D721Med (cell line): Measurements from ENCODE around the gene CIB2.

Experiments
- DNase-seq: peaks from one replicate; pipeline ENCODE4 v3.0.0; 2011; ENCODE audit warnings: low spot score; ENCODE audit not compliant: insufficient read length
- FAIRE-seq: peaks from 2 replicates; lab custom pipeline; 2011; peaks lifted over from hg19 to GRCh38; lab: Jason Lieb, UNC
- TF ChIP-seq, protein P1 (sequence below): IDR thresholded peaks from 2 replicates; pipeline ENCODE4 v1.5.1; 2012; ENCODE audit warnings: mild to moderate bottlenecking, control low read depth; ENCODE audit not compliant: insufficient read depth; ENCODE audit errors: missing control alignments

Gene CIB2

DNA sequence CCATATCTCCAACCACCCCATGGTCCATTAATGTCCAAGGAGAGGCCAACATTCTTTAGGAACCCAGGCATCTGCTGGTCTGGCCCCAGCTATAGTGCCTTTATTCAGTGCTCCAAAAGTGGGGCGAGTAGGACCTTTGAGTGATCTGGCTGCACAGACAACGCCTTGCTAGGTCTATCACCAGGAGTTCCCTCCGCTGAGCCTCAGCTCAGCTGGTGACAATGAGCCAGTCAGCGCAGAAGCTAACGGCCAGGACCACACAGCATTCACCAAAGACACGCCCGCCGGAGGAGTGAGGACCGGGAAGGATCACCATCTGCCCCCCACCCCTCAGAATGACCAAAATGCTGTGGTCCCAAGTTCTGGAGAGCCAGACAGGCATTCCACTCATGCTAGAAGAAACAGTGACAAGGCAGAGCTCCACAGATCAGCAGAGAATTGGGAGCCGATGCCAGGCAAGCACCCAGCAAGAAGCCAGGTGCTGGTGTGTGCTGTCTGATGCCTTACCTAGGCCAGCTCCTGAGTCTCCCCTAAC is 72.8 kb downstream of the CIB2 start:
- no peak for FAIRE-seq
- DNase-seq: no peak
- TF ChIP-seq, protein P1, sequence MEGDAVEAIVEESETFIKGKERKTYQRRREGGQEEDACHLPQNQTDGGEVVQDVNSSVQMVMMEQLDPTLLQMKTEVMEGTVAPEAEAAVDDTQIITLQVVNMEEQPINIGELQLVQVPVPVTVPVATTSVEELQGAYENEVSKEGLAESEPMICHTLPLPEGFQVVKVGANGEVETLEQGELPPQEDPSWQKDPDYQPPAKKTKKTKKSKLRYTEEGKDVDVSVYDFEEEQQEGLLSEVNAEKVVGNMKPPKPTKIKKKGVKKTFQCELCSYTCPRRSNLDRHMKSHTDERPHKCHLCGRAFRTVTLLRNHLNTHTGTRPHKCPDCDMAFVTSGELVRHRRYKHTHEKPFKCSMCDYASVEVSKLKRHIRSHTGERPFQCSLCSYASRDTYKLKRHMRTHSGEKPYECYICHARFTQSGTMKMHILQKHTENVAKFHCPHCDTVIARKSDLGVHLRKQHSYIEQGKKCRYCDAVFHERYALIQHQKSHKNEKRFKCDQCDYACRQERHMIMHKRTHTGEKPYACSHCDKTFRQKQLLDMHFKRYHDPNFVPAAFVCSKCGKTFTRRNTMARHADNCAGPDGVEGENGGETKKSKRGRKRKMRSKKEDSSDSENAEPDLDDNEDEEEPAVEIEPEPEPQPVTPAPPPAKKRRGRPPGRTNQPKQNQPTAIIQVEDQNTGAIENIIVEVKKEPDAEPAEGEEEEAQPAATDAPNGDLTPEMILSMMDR: no peak

DNA sequence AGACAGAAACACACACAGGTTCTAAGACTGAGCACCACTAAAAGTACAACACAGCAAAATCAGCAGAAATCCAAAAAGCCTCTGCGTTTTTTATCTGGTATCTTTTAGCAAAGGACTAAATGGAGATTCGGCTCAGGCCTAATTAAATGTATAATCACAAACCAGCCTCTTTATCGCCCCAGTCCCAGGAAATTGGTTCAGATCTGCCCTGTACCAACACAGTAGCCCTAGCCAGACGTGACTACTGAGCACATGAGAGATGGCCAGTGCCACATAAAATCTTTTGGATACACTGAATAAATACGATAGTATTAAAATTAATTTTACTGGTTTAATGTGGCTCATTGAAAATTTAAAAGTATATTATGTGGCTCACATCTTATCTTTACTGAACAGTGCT is 73.4 kb downstream of the CIB2 start:
- TF ChIP-seq, protein P1: no peak
- FAIRE-seq (no peak), DNase-seq (no peak)

DNA sequence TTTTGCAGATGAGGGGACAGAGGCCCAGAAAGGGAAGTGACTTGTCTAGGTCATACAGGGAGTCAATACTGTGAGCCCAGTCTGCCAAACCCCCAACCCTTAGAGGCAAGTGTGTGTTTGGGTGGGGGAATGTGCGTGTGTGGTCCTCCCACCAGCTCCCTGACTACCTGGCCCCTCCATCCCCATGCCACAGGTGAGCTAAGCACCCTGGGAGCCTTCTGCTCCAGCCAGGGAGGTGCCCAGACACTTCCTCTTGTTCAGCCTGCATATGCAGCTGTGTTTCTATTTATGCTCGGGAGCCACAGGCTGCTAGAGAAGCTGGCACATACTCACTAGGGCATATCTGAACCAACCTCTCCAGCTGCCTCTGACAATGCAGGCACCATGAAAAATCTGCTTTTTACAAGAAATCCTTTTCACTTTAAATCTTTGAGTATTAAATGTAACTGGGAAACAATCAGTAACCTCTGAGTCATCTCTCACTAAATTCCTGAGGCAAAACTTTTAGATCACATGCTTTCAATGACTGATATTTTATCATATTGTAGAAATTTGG is 74.5 kb downstream of the CIB2 start:
- no peak for FAIRE-seq
- TF ChIP-seq, protein P1: no peak
- no peak for DNase-seq

DNA sequence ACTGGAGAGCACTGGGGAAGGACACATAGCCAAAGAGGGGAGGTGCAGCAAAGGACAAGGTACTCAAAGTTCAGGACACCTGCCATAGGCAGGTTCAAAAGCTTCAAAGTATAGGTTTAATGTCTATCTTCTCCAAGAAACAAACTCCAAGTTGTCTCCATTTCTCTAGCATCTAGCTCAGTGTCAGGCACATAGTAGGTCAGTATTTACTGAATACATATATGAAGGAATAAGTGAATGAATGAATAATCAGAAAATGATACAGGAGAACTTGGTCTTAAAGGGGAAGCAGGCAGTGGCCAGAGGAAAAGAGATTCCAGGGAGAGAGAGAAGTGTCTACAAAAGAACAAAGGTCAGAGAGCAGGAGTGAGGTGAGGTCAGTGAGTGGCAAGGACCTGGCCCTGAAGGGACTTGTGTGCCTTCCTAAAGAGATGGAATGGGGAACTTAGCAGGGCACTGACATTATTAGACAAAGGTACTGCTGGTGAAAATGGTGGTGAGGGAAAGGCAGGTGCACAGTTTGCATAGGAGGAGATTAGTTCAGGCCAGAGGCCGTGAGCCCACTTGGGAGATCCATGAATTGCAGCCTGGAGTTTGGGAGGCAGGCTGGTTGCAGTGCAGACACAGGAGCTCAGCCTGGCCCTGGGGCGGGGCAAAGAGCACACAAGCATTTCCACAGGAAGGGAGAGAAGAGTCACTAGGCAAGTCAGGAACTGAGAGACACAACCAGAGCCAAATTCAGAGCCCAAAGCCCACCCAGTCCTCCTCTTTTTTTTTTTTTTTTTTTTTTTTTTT is 75.1 kb downstream of the CIB2 start:
- TF ChIP-seq, protein P1: no peak
- DNase-seq (no peak), FAIRE-seq (no peak)

DNA sequence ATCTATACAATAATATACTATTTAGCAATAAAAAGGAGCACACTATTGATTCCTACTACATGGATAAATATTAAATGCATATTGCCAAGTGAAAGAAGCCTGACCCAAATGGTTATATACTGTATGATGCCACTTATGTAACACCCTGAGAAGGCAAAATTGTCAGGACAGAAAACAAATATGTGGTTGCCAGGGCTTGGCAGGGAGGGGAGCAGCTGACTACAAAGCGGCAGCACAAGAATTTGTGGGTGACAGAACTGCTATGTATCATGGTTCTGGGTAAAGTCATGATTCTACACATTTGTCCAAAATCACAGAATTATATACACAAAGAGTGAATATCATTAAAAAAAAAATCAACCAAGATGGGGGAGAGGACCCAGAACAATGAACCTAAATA is 76.3 kb downstream of the CIB2 start:
- TF ChIP-seq, protein P1: no peak
- DNase-seq (no peak), FAIRE-seq (no peak)
